HG02798 (cell line): ENCODE measurements around the gene ACTL6A.
"Not testable (repeated sequence)": the region's sequence is repeated elsewhere in the genome, so short reads cannot be mapped to it uniquely, and the experiment has no call there.

Experiments
- ATAC-seq: cut with Tn5 transposase; IDR thresholded peaks from one replicate; pipeline ENCODE4 v1.9.1; 2021; ENCODE audit warnings: mild to moderate bottlenecking; ENCODE audit not compliant: unreplicated experiment, poor library complexity

The ACTL6A gene

DNA sequence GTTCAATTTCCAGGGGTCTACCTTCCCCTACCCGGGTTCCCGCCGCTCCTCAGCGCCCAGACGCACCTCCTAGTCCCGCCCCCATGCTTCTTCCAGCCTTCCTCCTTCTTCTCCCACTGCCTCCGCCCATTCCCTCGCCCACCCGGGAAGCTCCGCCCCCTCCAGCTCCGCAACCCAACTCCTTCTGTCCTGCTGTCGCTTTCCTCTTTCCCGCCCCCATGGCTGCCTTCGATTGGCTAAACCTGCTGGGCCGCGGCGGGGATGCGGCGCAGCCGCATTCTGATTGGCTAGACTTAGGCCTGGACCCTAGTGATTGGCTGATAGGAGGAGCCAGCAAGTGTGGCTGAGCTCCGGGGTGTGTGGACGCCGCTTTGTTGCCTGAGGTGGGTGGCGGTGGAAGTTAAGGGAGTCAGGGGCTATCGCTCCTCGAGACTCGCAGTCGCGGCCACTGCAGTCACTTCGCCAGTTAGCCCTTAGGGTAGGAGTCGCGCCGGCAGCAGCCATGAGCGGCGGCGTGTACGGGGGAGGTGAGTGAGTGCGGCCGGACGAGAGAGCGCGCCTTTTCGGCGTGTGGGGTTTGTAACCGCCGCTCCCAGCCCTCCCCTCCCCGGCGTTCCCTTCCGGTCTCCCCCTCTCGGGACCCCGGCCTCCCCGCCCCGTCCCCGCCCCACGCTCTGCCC lies at the start of gene ACTL6A:
ACTL6A (plus strand) TSS at position 336 of the 680 bp plus-strand sequence; CDS start at position 503, 167 bp downstream.
- ATAC-seq, result peak; percentile 96

DNA sequence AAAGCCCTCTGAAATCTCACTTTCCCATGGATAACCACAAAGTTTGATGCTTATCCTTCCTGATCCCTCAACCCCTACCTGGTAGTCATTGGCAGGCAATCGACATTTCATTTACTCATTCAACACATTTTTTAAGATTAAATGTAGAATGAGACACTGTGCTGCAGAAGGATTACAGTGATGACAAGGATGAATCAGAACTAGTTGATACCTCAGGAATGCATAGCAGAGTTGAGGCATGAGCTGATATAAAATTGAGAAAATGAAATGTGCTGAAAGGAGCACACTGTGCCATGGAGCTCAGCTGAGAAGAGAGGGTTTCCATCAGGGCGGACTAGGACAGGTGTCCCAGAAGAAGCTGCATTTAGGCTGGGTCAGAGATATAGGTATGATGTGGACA lies 48.9 kb upstream of the ACTL6A start:
- ATAC-seq, result no peak

DNA sequence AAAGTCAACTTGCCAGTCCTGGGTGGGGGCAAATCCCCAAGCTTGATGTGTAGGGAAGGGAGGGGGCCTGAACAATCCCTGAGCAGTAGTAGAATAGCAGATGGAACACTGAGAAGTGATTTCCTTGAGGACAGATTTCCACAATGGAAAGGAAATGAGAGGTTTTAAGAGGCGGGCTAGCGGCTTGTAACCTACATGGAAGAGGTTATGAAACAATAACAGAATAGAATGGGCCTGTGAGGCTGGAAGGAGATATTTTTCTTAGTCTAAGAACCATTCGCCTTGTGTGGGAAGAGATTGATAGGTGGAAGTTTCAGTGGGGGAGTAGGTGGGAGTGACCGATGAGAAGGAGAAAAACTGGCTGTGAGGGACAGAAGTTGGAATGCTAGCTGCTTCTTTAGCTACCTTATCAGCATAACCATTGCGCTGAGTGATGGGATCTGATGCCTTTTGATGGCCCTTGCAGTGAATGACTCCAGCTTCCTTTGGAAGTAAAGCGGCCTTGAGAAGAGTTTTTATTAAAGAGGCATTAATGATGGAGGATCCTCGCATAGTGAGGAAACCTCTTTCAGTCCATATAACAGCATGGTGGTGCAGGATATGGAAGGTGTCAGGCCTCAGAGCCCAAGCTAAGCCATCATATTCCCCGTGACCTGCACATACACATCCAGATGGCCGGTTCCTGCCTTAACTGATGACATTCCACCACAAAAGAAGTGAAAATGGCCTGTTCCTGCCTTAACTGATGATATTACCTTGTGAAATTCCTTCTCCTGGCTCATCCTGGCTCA lies 46.1 kb upstream of the ACTL6A start:
- not testable (repeated sequence) for ATAC-seq

DNA sequence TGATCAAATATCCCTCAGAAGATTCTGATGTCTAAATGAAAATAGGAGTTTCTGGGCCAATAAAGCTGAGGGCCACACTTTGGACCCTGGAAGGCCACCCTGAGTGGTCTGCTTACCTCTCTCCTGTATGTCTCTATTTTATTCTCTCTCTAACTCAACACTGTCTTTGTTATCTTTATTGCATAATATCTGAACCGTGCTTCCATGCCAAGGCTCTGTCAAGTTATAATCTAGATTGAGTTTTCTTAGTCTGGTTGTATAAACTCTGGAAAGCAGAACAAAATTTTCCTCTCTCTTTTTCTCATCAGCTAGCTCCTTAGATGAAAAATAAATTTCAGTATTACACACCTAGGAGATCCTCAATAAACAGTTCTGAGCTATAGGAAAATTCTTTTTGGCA lies 36.2 kb upstream of the ACTL6A start:
- no peak for ATAC-seq

DNA sequence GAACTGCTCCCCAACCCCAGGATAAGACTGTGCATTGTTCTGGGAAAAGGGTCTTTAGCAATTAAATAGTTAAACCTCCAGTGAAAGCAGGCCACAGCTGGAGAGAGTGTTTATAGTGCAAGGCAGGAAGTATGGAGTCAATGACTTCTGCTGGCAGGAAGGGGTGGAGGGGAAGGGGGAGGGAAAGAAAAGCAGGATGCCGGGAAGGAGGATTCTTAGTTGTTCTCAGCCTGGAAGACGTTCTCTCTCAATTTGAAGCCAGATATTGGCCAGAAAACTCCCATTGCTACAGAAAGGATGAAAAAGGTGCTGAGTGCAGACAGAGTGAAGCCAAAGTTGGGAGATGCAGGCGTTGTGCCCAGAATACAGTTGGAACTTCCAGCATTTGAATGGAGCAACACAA lies 35.7 kb upstream of the ACTL6A start:
- no peak for ATAC-seq

DNA sequence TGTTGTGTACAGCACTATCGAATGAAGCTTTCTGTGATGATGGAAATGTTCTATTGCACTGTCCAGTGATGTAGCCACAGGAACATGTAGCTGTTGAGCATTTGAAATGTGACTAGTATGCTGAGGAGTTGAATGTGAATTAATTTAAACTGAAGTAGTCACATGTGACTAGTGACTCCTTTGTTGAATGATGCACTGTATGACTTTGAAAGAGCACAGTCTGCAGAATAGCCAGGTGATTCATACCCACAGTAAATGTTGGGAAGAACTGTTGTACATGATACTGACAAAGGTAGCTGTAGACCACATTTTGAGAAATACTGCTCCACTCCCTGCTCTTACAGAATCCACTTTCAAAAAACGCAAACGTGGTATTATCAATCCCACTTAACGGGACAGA lies 34.0 kb upstream of the ACTL6A start:
- ATAC-seq, result no peak

DNA sequence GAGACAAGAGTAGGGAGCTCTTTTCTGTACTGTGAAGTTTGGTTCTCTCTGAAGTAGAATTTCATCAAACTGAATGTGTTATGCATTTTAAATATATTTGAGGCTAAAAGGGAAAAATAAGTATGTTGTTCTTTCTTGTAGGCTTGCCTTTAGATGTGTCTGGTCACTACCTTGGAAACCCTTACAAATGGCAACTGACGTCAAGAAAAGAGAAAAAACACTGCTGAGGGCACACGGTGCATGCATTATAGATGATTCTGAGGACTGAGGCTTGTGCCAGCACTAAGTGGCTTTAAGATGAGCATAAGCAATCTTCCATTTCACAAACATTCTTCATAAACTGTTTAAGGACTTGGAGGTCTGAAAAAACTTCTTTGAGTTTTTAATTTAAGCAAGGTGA lies 31.1 kb upstream of the ACTL6A start:
- no peak for ATAC-seq

DNA sequence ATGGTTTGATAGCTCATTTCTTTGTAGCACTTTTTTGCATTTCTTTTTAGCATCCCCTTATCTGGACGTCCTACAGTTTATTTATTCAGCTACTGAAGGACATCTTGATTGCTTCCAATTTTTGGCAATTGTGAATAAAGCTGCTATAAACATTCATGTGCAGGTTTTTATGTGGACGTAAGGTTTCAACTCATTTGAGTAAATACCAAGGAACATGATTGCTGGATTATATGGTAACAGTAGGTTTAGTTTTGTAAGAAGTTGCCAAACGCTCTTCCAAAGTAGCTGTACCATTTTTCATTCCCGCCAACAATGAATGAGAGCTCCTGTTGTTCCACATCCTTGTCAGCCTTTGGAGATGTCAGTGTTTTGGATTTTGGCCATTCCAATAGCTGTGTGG lies 29.5 kb upstream of the ACTL6A start:
- ATAC-seq, result no peak

DNA sequence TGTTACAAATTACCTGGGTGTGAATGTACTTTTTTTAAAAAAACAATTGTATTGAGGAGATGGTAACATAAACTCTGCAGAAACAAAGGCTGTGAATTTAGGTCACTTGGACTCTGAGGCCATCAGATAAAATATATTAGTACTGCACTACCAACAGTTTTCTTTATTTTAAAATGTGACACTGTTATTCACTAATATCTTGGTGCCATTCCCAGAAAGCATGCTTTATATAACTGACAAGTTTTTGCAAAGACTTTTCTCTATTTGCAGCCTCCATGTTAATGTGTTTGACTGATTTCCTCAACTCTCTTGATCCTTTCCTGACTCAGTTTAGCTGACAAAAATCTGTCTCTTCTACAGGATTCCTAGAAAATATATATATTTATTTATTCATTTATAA lies 26.5 kb upstream of the ACTL6A start:
- no peak for ATAC-seq

DNA sequence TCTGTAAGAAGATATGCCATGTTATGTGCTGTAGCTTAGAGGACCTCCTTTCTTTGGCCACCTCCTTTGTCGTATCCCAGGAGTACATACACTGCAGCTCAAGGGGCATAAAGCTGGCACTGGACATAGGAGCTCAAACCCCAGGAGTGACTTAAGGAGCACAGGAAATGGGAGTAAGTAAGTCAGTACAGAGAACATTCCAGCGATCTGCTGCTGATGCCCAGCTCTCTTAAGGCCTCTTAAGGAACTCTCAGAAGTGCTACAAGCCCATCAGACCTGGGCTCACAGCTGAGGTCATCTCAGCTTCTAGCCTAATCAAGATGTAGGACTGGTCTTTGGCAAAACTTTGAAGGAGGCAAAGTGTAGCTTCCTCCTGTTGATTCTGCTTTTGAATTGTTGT lies 21.6 kb upstream of the ACTL6A start:
- no peak for ATAC-seq

DNA sequence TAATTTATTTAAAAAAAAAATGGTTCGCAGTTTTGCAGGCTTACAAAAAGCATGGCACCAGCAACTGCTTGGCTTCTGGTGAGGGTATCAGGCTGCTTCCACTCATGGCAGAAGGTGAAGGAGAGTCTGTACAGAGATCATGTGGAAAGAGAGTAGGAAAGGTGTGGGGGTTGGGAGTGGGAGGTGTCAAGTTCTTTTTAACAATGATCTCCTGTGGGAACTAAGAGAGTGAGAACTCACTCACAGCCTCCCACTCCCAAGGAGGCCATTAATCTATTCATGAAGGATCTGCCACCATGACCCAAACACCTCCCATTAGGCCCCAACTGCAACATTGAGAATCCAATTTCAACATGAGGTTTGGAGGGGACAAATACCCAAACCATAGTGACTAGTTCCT lies 21.1 kb upstream of the ACTL6A start:
- ATAC-seq, result no peak

DNA sequence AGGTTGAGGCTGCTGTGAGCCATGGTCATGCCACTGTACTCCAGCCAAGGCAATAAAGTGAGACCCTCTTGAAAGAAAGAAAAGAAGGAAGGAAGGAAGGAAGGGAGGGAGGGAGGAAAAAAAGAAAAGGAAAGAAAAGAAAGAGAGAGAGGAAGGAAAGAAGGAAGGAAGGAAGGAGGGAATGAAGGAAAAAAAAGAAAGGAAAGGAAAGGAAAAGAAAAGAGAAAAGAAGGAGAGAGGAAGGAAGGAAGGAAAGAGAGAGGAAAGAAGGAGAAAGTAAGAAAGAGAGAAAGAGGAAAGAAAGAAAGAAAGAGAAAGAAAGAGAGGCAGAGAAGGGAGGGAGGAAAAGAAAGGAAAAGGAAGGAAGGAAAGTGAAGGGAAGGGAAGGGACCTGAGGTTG lies 20.4 kb upstream of the ACTL6A start:
- ATAC-seq, result no peak

DNA sequence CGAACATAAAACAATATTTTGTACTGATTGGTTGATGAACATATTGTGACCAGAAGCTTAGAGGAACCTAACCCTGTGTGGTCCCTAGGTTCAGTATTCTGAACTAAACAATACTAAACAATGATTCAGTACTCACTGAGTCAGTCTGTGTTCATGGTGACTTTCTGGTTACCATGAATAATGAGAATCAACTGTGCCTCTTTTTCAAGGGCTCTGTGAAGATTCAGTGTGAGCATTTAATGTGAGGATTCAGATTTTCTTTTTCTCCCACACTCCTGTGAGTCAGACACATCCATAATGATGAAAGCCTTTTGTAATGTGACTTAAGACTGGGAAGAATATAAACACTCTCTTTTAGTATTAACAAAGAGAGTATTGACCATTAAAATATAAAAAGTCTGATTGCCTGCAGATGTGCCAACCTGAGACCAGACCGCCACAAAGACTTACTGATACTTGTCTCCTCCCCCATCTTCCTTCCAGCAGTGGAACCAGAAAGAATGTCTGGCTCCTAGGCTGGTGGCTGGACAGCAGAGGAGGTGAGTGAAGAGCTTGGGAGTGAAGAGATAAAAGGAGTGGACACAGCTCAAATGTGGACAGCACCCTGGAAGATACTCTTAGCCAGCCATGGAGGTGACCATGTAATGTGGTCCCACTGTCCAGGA lies 17.6 kb upstream of the ACTL6A start:
- no peak for ATAC-seq

DNA sequence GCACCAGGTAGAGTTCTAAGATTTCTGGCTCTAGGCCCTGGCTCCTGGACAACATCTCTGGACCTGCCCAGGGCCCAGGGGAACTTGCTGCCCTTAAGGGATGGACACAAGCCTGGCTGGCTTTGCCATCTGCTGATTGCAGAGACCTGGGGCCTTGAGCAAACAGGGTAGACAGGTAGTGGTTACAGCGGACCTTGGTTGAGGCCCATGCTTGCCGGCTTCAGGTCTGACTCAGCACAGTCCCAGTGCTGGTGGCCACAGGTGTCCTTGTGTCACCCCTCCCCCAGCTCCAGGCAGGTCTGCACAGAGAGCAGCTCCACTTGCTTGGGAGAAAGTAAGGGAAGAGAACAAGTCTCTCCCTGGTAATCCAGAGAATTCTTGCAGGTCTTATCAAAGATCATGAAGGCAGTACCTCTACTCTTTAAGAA lies 15.9 kb upstream of the ACTL6A start:
- no peak for ATAC-seq

DNA sequence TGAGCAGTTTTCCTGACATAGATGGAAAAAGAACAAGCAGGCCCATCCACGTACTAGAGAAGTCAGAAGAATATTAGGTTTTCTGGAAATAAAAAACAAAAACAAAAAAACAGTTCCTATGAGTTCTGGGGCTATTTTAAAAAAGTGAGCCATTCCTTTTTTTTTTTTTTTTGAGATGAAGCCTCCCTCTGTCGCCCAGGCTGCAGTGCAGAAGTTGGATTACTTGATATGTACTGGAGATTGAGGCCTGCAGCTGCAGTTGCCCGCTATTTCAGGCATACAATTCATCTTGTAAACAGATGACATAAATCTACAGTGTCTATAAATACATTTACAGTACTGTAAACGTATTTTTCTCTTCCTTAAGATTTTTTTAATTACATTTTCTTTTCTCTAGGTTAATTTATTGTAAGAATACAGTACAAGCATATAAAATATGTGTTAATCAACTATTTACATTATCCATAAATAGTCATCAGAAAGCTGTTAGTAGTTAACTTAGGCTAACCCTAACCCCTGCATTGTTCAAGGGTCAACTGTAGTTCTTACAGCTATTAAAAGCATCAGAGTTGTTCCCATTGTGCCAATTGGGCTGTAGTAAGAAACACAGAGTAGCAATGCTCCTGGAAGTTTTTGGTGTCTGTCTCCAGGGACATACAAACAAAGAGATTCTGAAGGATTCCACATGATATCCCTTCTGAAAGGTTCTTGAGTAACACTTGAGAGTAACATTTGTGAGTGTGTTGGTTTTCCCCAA lies 11.2 kb upstream of the ACTL6A start:
- no peak for ATAC-seq

DNA sequence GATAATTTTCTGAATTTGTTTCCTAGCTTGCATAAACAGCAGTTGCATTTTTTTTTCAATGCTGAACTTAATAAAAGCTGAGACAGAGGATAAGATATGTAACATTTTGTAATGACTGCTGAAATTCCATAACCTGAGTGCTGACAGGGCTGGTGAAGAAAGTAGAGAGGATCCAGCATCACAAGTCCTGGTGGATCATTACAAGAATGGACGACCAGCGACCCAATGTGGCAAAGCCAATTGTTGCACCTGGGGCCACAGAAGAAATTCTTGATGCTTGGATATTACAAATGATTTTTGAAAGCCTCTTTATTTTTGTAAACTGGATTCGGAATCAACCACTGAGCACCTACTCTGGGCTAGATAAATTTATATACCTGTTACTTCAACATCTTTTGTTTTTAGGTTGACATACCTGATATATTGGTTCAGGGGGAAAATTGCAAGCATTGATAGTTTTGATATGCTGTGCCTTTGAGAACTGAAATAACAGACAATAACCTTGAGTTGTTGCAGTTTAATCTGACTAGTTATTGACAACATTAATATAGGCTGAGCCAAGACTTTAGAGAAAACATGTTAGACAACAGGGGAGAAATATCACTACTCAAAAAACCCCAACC lies 3.9 kb upstream of the ACTL6A start:
- ATAC-seq, result no peak

DNA sequence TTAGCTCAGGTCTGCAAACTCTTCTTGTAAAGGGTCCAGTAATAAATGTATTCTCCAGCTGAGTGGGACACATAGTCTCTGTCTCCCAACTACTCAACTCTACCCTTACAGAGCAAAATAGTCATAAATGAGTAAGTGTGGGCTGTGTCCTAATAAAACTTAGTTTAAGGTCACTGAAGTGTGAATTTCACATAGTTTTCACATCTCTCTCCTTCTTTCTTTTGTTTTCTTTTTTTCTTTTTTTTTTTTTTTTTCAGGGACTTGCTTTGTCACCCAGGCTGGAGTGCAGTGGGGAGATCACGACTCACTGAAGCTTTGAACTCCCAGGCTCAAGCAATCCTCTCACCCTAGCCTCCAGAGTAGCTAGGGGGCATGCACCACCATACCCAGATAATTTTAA lies 1.9 kb upstream of the ACTL6A start:
- no peak for ATAC-seq

DNA sequence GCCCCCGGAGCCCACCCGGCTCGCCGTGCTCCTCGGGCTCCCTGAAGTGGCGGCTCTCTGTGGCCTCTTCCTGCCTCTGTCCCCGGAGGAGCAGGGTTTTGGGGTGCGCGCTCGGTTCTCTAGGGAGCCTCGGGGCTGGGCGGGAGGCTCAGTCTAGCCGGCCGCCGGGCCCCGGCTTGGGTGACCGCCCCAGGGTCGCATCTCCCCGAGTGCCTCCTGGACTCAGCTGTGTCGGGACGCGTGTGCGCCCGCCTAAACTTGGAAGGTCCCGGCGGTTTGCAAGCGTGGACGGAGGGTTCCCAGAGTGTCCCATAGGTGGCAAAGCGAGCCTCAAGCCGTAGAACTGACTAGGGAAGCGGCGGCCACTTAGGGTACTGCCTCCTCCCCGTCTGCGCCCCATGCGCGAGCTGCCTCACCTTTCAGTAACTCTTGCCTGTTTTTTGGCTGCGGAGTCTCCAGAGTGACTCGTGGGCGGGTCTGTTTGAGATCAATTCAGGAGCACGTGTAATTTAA lies 601 bp downstream of the ACTL6A start:
- peak; percentile 52 for ATAC-seq

DNA sequence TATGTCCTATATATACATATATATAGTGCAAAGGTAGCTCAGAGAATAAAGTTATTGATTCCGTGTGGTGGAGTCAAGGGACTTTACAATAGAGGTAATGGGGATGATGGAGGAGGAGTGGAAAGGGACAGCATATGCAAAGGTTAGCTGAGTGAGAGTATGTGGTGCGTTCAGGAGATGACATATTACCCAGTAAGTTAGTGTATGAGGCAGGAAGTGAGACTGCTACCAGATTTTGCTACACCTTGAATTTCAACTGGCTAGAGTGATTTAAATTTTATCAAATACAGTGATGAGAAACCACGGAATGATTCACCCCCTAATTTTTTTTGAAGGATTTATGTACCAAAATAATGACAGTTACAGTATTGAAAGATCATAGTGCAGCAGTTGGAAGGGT lies 2.8 kb downstream of the ACTL6A start:
- no peak for ATAC-seq

DNA sequence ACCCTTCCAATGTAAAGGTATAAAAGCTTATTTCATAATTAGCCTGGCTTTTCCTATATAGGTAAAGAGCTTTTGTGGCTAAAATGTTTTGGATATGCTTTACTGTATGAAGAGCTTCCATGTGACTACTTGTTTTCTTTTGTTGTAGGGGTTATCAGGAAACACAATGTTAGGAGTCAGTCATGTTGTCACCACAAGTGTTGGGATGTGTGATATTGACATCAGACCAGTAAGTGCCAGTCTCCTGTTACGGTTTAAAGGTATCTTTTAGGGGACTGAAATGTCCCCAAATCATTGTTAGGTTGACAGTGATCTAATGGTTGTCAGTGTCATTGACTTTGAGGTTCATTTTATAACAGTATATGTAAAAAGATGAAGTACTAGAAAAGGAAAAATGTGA lies 18.3 kb downstream of the ACTL6A start:
- no peak for ATAC-seq
